Medulla oblongata (tissue), 1 donor: ENCODE data around the gene KRT9.
"Not testable (repeated sequence)": the region's sequence is repeated elsewhere in the genome, so short reads cannot be mapped to it uniquely, and the experiment has no call there.

ENCODE experiments used
- DNase-seq: peaks from one replicate; pipeline ENCODE4 v3.0.0-alpha.2; 2015; ENCODE audit errors: extremely low spot score

The KRT9 gene

GRCh38 chr17:41602524-41602923, 30.7 kb upstream of the KRT9 start:
- peak; percentile 31 for DNase-seq

- no peak for DNase-seq
These were observed 28.5 kb upstream of the KRT9 start for GRCh38 chr17:41600318-41600717.

GRCh38 chr17:41599680-41600079, 27.8 kb upstream of the KRT9 start:
- no peak for DNase-seq

GRCh38 chr17:41595585-41595984, 23.7 kb upstream of the KRT9 start:
- no peak for DNase-seq

GRCh38 chr17:41594363-41594915, 22.6 kb upstream of the KRT9 start:
- DNase-seq = no peak

GRCh38 chr17:41593306-41593981, 21.6 kb upstream of the KRT9 start:
- DNase-seq = no peak

- no peak for DNase-seq
These were observed 20.9 kb upstream of the KRT9 start for GRCh38 chr17:41592601-41593305.

GRCh38 chr17:41589301-41589700, 17.4 kb upstream of the KRT9 start:
- no peak for DNase-seq

GRCh38 chr17:41588126-41588810, 16.4 kb upstream of the KRT9 start:
- DNase-seq = no peak

GRCh38 chr17:41586863-41587495, 15.1 kb upstream of the KRT9 start, which contains the start of gene KRT14:
Gene KRT14 (minus strand): TSS chr17:41586895. CDS start chr17:41586834, 61 bp downstream.
- DNase-seq = no peak

- no peak for DNase-seq
These were observed 13.6 kb upstream of the KRT9 start for GRCh38 chr17:41585301-41586056.

- DNase-seq = not testable (repeated sequence)
These were observed 12.6 kb upstream of the KRT9 start for GRCh38 chr17:41584331-41584927.

- no peak for DNase-seq
These were observed 11.6 kb upstream of the KRT9 start for GRCh38 chr17:41583137-41584127.

GRCh38 chr17:41582061-41582968, 10.5 kb upstream of the KRT9 start:
- DNase-seq = not testable (repeated sequence)

GRCh38 chr17:41581366-41582060, 9.7 kb upstream of the KRT9 start:
- no peak for DNase-seq

GRCh38 chr17:41580687-41581365, 9.0 kb upstream of the KRT9 start:
- DNase-seq = no peak

GRCh38 chr17:41580244-41580575, 8.4 kb upstream of the KRT9 start:
- DNase-seq = no peak
